Psoas muscle (tissue), 8 donors: ENCODE results near the gene SCN7A. TPM values are rescaled to one million over a fixed set of nuclear protein-coding genes. Genes with fewer than 3 reads are reported as not detected.

Experiments used
- ATAC-seq, 4 donors: fragments of 200-7000 bp; cut with Tn5 transposase; one replicate each; pipeline ENCODE4 v1.9.1; 2020; ENCODE audit warnings: moderate library complexity in 3 of 4, mild to moderate bottlenecking in 2 of 4
- DNase-seq, 2 donors: peaks; one replicate each; pipeline ENCODE4 v3.0.0-alpha.2; 2020
- H3K27ac ChIP-seq: fragments of 200-600 bp; one replicate; pipeline ENCODE4 v1.8.0; 2022
- H3K27me3 ChIP-seq, 3 donors: fragments of 200-600 bp in 1 of 3; one replicate each; pipeline versions ENCODE4 v1.6.1 to v1.8.0; 2013 to 2022; ENCODE audit warnings: low read length in 2 of 3, mild to moderate bottlenecking in 2 of 3, moderate library complexity in 1 of 3; ENCODE audit not compliant: insufficient read depth in 3 of 3
- H3K36me3 ChIP-seq, 2 donors: fragments of 200-600 bp in 1 of 2; one replicate each; pipeline versions ENCODE4 v1.6.1 to v1.8.0; 2013 to 2022; ENCODE audit warnings: low read depth in 1 of 2, mild to moderate bottlenecking in 1 of 2, moderate library complexity in 1 of 2; ENCODE audit not compliant: insufficient read depth in 1 of 2
- H3K4me1 ChIP-seq: fragments of 200-600 bp; one replicate; pipeline ENCODE4 v1.8.0; 2022
- H3K4me3 ChIP-seq: fragments of 200-600 bp; one replicate; pipeline ENCODE4 v1.8.0; 2022; ENCODE audit warnings: mild to moderate bottlenecking
- H3K9me3 ChIP-seq: fragments of 200-600 bp; one replicate; pipeline ENCODE4 v1.8.0; 2022
- WGBS, 3 donors: extraction: QIAGEN DNeasy Blood & Tissue Kit; methylation state at CpG; one replicate each; pipeline versions ENCODE4 v1.1.6 to v1.1.7; 2013; 5-methylcytosine and 5-hydroxymethylcytosine counted together
- intact Hi-C, 2 donors: fragments of 100-400 bp; cut with DNase I; formaldehyde crosslinking; loops; one replicate each; pipeline versions ENCODE4 v1.11.0 to v1.14.2; 2022
- polyA plus RNA-seq, 3 donors: library from polyadenylated mRNA; stranded (reverse); fragments of 200-250 nt; gene quantifications; one replicate each; pipeline ENCODE4 v1.2.3, GENCODE V29; 2013
- total RNA-seq, 4 donors: library from RNA; stranded (reverse); fragmentation: NEBNext Ultra II Directional in 2 of 4; extraction: Animal tissue kit (Norgen Biotek cat#: 25700) in 2 of 4; gene quantifications; one replicate each; pipeline versions ENCODE4 v1.2.1 to v1.2.4, GENCODE V29; 2021 to 2023
- TF ChIP-seq, protein P1 (sequence below): fragments of 200-600 bp; IDR thresholded peaks from one replicate; pipeline ENCODE4 v1.8.0; 2022; ENCODE audit warnings: antibody characterized with exemption
- donor health status: healthy with polysubstance abuse.
- donor health status: DM: no; HTN: no; CAD: no; lungs with moderate emphysema.
- donor health status: Bipolar disorder and iron deficiency.
- donor health status: healthy.
- donor health status: DM: yes; HTN: yes; CAD: no.
- donor health status: DM: no; HTN: no; CAD: no.
- donor health status: DM: no; HTN: no; CAD: no.
- donor health status: DM: yes; HTN: yes; CAD: no.

The SCN7A gene
- total and polyA plus RNA-seq, 7 donors = 1.2 to 17.3 (median 2.5) TPM

DNA sequence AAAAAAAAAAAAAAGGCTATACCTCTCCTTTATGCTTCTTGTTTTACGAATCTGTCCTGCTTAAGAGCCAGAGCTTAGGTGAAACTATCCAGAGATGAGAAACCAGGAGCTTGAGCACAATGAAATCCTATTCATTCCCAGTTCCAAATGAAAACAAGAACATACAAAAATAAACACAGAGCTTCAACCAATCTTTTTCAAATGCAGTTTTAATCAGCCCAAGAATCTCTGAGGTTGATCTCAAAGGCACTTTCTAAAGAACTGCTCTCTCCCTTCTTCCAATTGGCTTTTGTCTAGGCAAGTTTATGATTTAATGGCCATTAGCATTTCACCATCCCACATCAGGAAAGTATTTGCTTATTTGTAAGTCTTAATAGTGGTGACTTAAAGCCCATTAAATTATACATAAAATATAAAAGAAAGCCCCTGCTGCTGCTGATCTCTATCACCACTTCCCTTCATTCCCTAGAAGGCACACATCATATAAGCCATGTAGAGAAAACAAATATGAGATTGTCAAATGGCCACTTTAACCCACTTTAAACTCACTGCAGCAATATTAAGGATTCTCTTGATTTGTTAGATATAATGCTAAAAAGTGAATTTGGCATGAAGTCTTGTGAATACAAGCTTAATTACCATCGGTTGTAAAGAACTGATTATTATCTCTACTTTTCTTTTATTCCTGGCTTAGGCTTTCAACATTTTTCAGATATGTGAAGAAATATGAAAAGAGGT is 89.0 kb downstream of the SCN7A start:
- no peak for DNase-seq
- intact Hi-C loops = no loop called here
- Histone ChIP-seq H3K4me3 (no peak overlapping the region), H3K4me1 (no peaks in the 10 kb centered on the region), H3K27ac (no peak overlapping the region), H3K36me3 (no peaks in the 10 kb centered on the region), H3K27me3 (no peaks in the 10 kb centered on the region), H3K9me3 (no peaks in the 10 kb centered on the region)
- WGBS, 3 donors = 82 to 86% (median 83%) methylated on average over 2 of the region's 2 CpGs
- TF ChIP-seq, protein P1, sequence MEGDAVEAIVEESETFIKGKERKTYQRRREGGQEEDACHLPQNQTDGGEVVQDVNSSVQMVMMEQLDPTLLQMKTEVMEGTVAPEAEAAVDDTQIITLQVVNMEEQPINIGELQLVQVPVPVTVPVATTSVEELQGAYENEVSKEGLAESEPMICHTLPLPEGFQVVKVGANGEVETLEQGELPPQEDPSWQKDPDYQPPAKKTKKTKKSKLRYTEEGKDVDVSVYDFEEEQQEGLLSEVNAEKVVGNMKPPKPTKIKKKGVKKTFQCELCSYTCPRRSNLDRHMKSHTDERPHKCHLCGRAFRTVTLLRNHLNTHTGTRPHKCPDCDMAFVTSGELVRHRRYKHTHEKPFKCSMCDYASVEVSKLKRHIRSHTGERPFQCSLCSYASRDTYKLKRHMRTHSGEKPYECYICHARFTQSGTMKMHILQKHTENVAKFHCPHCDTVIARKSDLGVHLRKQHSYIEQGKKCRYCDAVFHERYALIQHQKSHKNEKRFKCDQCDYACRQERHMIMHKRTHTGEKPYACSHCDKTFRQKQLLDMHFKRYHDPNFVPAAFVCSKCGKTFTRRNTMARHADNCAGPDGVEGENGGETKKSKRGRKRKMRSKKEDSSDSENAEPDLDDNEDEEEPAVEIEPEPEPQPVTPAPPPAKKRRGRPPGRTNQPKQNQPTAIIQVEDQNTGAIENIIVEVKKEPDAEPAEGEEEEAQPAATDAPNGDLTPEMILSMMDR = no peak
- ATAC-seq = no peak

DNA sequence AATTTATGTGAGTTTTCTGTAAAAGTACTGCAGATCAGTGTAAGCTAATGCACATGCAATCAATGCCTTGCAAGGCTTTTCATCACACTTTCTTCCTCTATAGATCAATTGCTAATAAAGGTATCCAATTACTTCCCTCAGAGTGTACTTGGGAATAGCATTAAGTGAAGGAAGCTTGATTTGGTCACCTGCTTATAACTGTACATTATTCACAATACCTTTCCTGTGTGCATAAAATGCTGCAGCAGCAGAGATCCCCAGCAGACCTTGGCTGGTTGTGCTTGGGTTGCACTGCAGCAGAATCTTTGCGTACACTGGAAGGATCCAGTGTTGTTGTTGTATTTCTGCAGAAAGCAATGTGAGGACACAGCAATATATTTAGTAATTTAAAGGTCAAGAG is 99.8 kb downstream of the SCN7A start:
- no peaks in the 10 kb centered on the region for H3K4me1 ChIP-seq
- ATAC-seq = no peak

DNA sequence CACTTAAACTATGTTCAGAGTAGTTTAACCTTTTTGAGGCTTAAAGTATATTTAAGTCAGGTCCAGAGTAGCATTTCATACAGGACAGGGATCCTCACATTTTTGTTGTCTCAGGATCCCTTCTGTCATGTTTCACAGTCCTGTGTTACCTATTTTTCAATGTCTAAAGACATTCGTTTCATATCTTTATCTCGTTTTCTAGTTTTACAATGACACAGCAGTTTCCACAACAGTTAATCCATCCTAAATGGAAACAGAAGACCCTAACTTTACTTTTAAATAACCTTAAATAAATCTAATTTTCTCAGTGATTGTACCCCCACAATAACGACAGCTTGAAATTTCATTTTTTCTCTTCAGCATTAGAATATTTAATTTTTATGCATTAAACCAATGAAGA is 101.0 kb downstream of the SCN7A start:
- TF ChIP-seq, protein P1 = no peak
- WGBS, 3 donors = 83 to 88% (median 84%) methylated on average over 3 of the region's 3 CpGs
- no peak for DNase-seq
- intact Hi-C loops = no loop called here
- Histone ChIP-seq H3K36me3 (no peaks in the 10 kb centered on the region), H3K27ac (no peak overlapping the region), H3K4me1 (no peaks in the 10 kb centered on the region), H3K27me3 (peaks cover 0 to 2% (median 0%) of the 10 kb centered on the region in 3 donors), H3K4me3 (no peak overlapping the region), H3K9me3 (no peaks in the 10 kb centered on the region)
- no peak for ATAC-seq

More for the DNA sequence above, 99.8 kb downstream of the SCN7A start:
- Histone ChIP-seq H3K36me3 (no peaks in the 10 kb centered on the region), H3K27ac (no peak overlapping the region), H3K4me3 (no peak overlapping the region), H3K27me3 (peaks cover 0 to 2% (median 0%) of the 10 kb centered on the region in 3 donors), H3K9me3 (no peaks in the 10 kb centered on the region)
- TF ChIP-seq, protein P1 = no peak
- intact Hi-C loops = no loop called here
- WGBS, 3 donors = 92 to 100% (median 97%) methylated on average over 1 of the region's 1 CpG
- DNase-seq = no peak

- Histone ChIP-seq H3K36me3 (no peaks in the 10 kb centered on the region), H3K4me1 (no peaks in the 10 kb centered on the region), H3K27ac (no peak overlapping the region), H3K27me3 (no peaks in the 10 kb centered on the region), H3K9me3 (no peaks in the 10 kb centered on the region), H3K4me3 (no peak overlapping the region)
- DNase-seq (no peak), ATAC-seq (no peak)
- intact Hi-C loops = no loop called here
- 4 to 9% (median 9%) methylated on average over 3 of the region's 3 CpGs for WGBS, 3 donors
- TF ChIP-seq, protein P1 = no peak
These were observed 105.5 kb downstream of the SCN7A start for GRCh38 chr2:166388481-166389070.
